Measurements from ENCODE around the gene OR6S1.

The OR6S1 gene

GRCh38 chr14:20624495-20625070, 16.9 kb downstream of the OR6S1 start:
- Histone ChIP-seq H3K9me2 (replicated peaks; ENCODE audit: insufficient read depth, low read length) (no peaks in the 10 kb centered on the region), H3K79me2 (ENCODE audit: low read length) (no peaks in the 10 kb centered on the region), H4K20me1 (ENCODE audit: insufficient read depth, low read length) (no peaks in the 10 kb centered on the region), H2AFZ (ENCODE audit: low read length) (no peak overlapping the region), H3K27me3 (replicated peaks; ENCODE audit: insufficient read depth, low read length) (no peaks in the 10 kb centered on the region; the same call in 1 of the 2 replicates), H3K4me2 (ENCODE audit: low read depth, low read length) (no peak overlapping the region), H3K36me3 (replicated peaks; ENCODE audit: insufficient read depth, low read length) (no peaks in the 10 kb centered on the region), H3K9me3 (replicated peaks; ENCODE audit: insufficient read depth, low read length) (no peaks in the 10 kb centered on the region), H3K9ac (ENCODE audit: low read length) (no peak overlapping the region), H3F3A (ENCODE audit: insufficient read depth, low read length) (no peaks in the 10 kb centered on the region), H3K27ac (ENCODE audit: low read length) (no peak overlapping the region), H3K4me1 (ENCODE audit: low read length) (no peaks in the 10 kb centered on the region), H3K4me3 (ENCODE audit: low read length) (no peak overlapping the region)
- DNase-seq, result no peak
- TF ChIP-seq EZH2phosphoT487 (IDR thresholded peaks at IDR 0.05; ENCODE audit: low read length) (no peak), EZH2 (optimal IDR thresholded peaks at IDR 0.05; ENCODE audit: low read depth, low read length) (no peak), CTCF (IDR thresholded peaks at IDR 0.05; ENCODE audit: low read length) (no peak)

- no peak for DNase-seq
- Histone ChIP-seq H3K9me2 (replicated peaks; ENCODE audit: insufficient read depth, low read length) (no peaks in the 10 kb centered on the region), H3K36me3 (replicated peaks; ENCODE audit: insufficient read depth, low read length) (no peaks in the 10 kb centered on the region), H3K4me3 (ENCODE audit: low read length) (no peak overlapping the region), H4K20me1 (ENCODE audit: insufficient read depth, low read length) (no peaks in the 10 kb centered on the region), H3K79me2 (ENCODE audit: low read length) (no peaks in the 10 kb centered on the region), H3K4me2 (ENCODE audit: low read depth, low read length) (no peak overlapping the region), H3K4me1 (ENCODE audit: low read length) (no peaks in the 10 kb centered on the region), H3K9me3 (replicated peaks; ENCODE audit: insufficient read depth, low read length) (no peaks in the 10 kb centered on the region), H3K9ac (ENCODE audit: low read length) (no peak overlapping the region), H3K27me3 (replicated peaks; ENCODE audit: insufficient read depth, low read length) (no peaks in the 10 kb centered on the region; the same call in 1 of the 2 replicates), H2AFZ (ENCODE audit: low read length) (no peak overlapping the region), H3F3A (ENCODE audit: insufficient read depth, low read length) (no peaks in the 10 kb centered on the region), H3K27ac (ENCODE audit: low read length) (no peak overlapping the region)
- no peak for TF ChIP-seq EZH2 (optimal IDR thresholded peaks at IDR 0.05; ENCODE audit: low read depth, low read length)
- no peak for TF ChIP-seq EZH2phosphoT487 (IDR thresholded peaks at IDR 0.05; ENCODE audit: low read length)
- TF ChIP-seq CTCF (IDR thresholded peaks at IDR 0.05; ENCODE audit: low read length), result no peak
Observed at GRCh38 chr14:20623798-20624197, 17.7 kb downstream of the OR6S1 start.

- Histone ChIP-seq H3K9me3 (replicated peaks; ENCODE audit: insufficient read depth, low read length) (no peaks in the 10 kb centered on the region), H3K4me2 (ENCODE audit: low read depth, low read length) (no peak overlapping the region), H3K4me3 (ENCODE audit: low read length) (no peak overlapping the region), H3K36me3 (replicated peaks; ENCODE audit: insufficient read depth, low read length) (no peaks in the 10 kb centered on the region), H3K9me2 (replicated peaks; ENCODE audit: insufficient read depth, low read length) (no peaks in the 10 kb centered on the region), H2AFZ (ENCODE audit: low read length) (no peak overlapping the region), H3K9ac (ENCODE audit: low read length) (no peak overlapping the region), H3K4me1 (ENCODE audit: low read length) (no peaks in the 10 kb centered on the region), H3K27ac (ENCODE audit: low read length) (no peak overlapping the region), H4K20me1 (ENCODE audit: insufficient read depth, low read length) (no peaks in the 10 kb centered on the region), H3F3A (ENCODE audit: insufficient read depth, low read length) (no peaks in the 10 kb centered on the region), H3K79me2 (ENCODE audit: low read length) (no peaks in the 10 kb centered on the region), H3K27me3 (replicated peaks; ENCODE audit: insufficient read depth, low read length) (no peaks in the 10 kb centered on the region; the same call in 1 of the 2 replicates)
- DNase-seq, result no peak
- no peak for TF ChIP-seq CTCF (IDR thresholded peaks at IDR 0.05; ENCODE audit: low read length)
- no peak for TF ChIP-seq EZH2 (optimal IDR thresholded peaks at IDR 0.05; ENCODE audit: low read depth, low read length)
- TF ChIP-seq EZH2phosphoT487 (IDR thresholded peaks at IDR 0.05; ENCODE audit: low read length), result no peak
Observed at GRCh38 chr14:20622816-20623291, 18.6 kb downstream of the OR6S1 start.

Data from MM.1S (cell line).